Ovary (tissue), 9 donors: ENCODE results near the gene CLDN4. TPM values are rescaled to one million over a fixed set of nuclear protein-coding genes. Genes with fewer than 3 reads are reported as not detected.

Source experiments
- DNase-seq, 5 donors: peaks; one replicate each; pipeline ENCODE4 v3.0.0-alpha.2; 2019 to 2020
- H3K27ac ChIP-seq, 2 donors: fragments of 200-600 bp; one replicate each; pipeline versions ENCODE4 v1.5.1 to v1.8.0; 2019 to 2022
- H3K27me3 ChIP-seq: fragments of 200-600 bp; one replicate; pipeline ENCODE4 v1.8.0; 2022
- H3K36me3 ChIP-seq: fragments of 200-600 bp; sonication (generic); one replicate; pipeline ENCODE4 v1.5.1; 2019
- H3K4me1 ChIP-seq: one replicate; pipeline ENCODE4 v1.8.1; 2013; ENCODE audit warnings: mild to moderate bottlenecking, moderate library complexity; ENCODE audit not compliant: insufficient read depth
- H3K4me3 ChIP-seq: fragments of 200-600 bp; sonication (generic); one replicate; pipeline ENCODE4 v1.5.1; 2017
- H3K9me3 ChIP-seq, 2 donors: fragments of 200-600 bp in 1 of 2; sonication (generic) in 1 of 2; one replicate each; pipeline versions ENCODE4 v1.5.1 to v1.8.1; 2013 to 2019; ENCODE audit warnings: mild to moderate bottlenecking in 1 of 2, moderate library complexity in 1 of 2
- CTCF ChIP-seq, 3 donors: fragments of 450-650 bp in 2 of 3; fragments of 200-600 bp in 1 of 3; IDR thresholded peaks; one replicate each; pipeline versions ENCODE4 v1.5.1 to v1.8.0; 2016 to 2022; ENCODE audit warnings: antibody characterized with exemption in 3 of 3, mild to moderate bottlenecking in 1 of 3
- EP300 ChIP-seq: sonication (generic); formaldehyde crosslinking; IDR thresholded peaks from one replicate; pipeline ENCODE4 v1.6.1; 2017; ENCODE audit warnings: antibody characterized with exemption
- POLR2A ChIP-seq: fragments of 450-650 bp; IDR thresholded peaks from one replicate; pipeline ENCODE4 v1.6.1; 2017; ENCODE audit warnings: antibody characterized with exemption, mild to moderate bottlenecking, moderate library complexity
- WGBS, 3 donors: extraction: QIAGEN DNeasy Blood & Tissue Kit in 1 of 3; methylation state at CpG; one replicate each; pipeline versions ENCODE4 v1.1.5 to v1.1.7; 2013 to 2017; 5-methylcytosine and 5-hydroxymethylcytosine counted together
- intact Hi-C, 4 donors: fragments of 100-400 bp; cut with DNase I; formaldehyde crosslinking; loops; one replicate each; pipeline versions ENCODE4 v1.11.0 to v1.15.1; 2022 to 2023
- polyA plus RNA-seq, 2 donors: library from polyadenylated mRNA; stranded (reverse); fragments of 200-250 nt in 1 of 2; fragments of 350-450 nt in 1 of 2; fragmentation: Illumina TruSeq in 1 of 2; extraction: RNeasy Lipid Tissue Mini Kit (QIAGEN cat#74804) in 1 of 2; gene quantifications; one replicate each; pipeline ENCODE4 v1.2.3, GENCODE V29; 2013 to 2014
- total RNA-seq, 7 donors: library from RNA; depleted of rRNA in 2 of 7; stranded (reverse); fragments of >200 nt in 2 of 7; fragmentation: NEBNext Ultra II Directional in 3 of 7; extraction: Animal tissue kit (Norgen Biotek cat#: 25700) in 3 of 7; gene quantifications; one replicate each; pipeline versions ENCODE4 v1.1.0 to v1.2.4, GENCODE V29; 2016 to 2023
- donor health status: DM: no; HTN: no; CAD: no; lungs with moderate emphysema.
- donor health status: DM: no; HTN: no; CAD: no.
- donor health status: Bipolar disorder and iron deficiency.
- donor health status: DM: yes; HTN: yes; CAD: no.
- donor health status: DM: no; HTN: no; CAD: no.
- donor health status: DM: yes; HTN: yes; CAD: no.

The CLDN4 gene
- total and polyA plus RNA-seq, 9 donors = 0.27 to 240 (median 6.6) TPM; not detected in 1

GRCh38 chr7:73799282-73800141, 31.3 kb upstream of the CLDN4 start:
- intact Hi-C loops = no loop called here
- DNase-seq = no peak
- Histone ChIP-seq H3K27ac (no peak overlapping the region), H3K36me3 (no peaks in the 10 kb centered on the region), H3K9me3 (no peaks in the 10 kb centered on the region), H3K27me3 (no peaks in the 10 kb centered on the region), H3K4me3 (no peak overlapping the region), H3K4me1 (no peaks in the 10 kb centered on the region)
- TF ChIP-seq EP300 = no peak
- no peak for TF ChIP-seq POLR2A
- no peak for TF ChIP-seq CTCF (IDR thresholded peaks at IDR 0.05)
- 61 to 66% (median 64%) methylated on average over 10 of the region's 10 CpGs for WGBS, 3 donors

- Histone ChIP-seq H3K4me1 (no peaks in the 10 kb centered on the region), H3K27ac (no peak overlapping the region), H3K4me3 (no peak overlapping the region), H3K27me3 (no peaks in the 10 kb centered on the region), H3K9me3 (no peaks in the 10 kb centered on the region), H3K36me3 (no peaks in the 10 kb centered on the region)
- intact Hi-C loops = no loop called here
- 35 to 63% (median 37%) methylated on average over 1 of the region's 1 CpG for WGBS, 3 donors
- DNase-seq = no peak
- TF ChIP-seq CTCF (IDR thresholded peaks at IDR 0.05) (no peak), POLR2A (no peak), EP300 (no peak)
Measured at GRCh38 chr7:73801577-73801976, 29.2 kb upstream of the CLDN4 start.

GRCh38 chr7:73802459-73802858, 28.3 kb upstream of the CLDN4 start:
- WGBS, 3 donors = 66 to 80% (median 75%) methylated on average over 4 of the region's 4 CpGs
- H3K4me3 ChIP-seq = no peak overlapping the region
- no peaks in the 10 kb centered on the region for H3K36me3 ChIP-seq
- no peaks in the 10 kb centered on the region for H3K9me3 ChIP-seq
- DNase-seq = no peak
- intact Hi-C loops = no loop called here
- no peaks in the 10 kb centered on the region for H3K27me3 ChIP-seq
- H3K4me1 ChIP-seq = no peaks in the 10 kb centered on the region
- TF ChIP-seq EP300 (no peak), POLR2A (no peak), CTCF (IDR thresholded peaks at IDR 0.05) (no peak)
- no peak overlapping the region for H3K27ac ChIP-seq

- H3K36me3 ChIP-seq = no peaks in the 10 kb centered on the region
- no peaks in the 10 kb centered on the region for H3K27me3 ChIP-seq
- H3K4me1 ChIP-seq = no peaks in the 10 kb centered on the region
- no peak overlapping the region for H3K4me3 ChIP-seq
- intact Hi-C loops = no loop called here
- DNase-seq = no peak
- H3K27ac ChIP-seq = no peak overlapping the region
- 78 to 82% (median 80%) methylated on average over 21 of the region's 21 CpGs for WGBS, 3 donors
- H3K9me3 ChIP-seq = peaks cover 0 to 4% of the 10 kb centered on the region in 2 donors
- TF ChIP-seq EP300 = no peak
- no peak for TF ChIP-seq POLR2A
- no peak for TF ChIP-seq CTCF (IDR thresholded peaks at IDR 0.05)
Measured at GRCh38 chr7:73809467-73809951, 21.3 kb upstream of the CLDN4 start.
